Mesendoderm (in vitro differentiated cells): ENCODE measurements around the gene PLEKHJ1.

Experiments used
- DNase-seq: peaks from one replicate; pipeline ENCODE4 v3.0.0; 2013
- H2AK5ac ChIP-seq: 2 replicates; pipeline ENCODE4 v1.6.1; 2013; ENCODE audit warnings: low read length, inconsistent platforms
- H2BK120ac ChIP-seq: 2 replicates; pipeline ENCODE4 v1.6.1; 2013; ENCODE audit warnings: low read depth, mild to moderate bottlenecking, low read length, moderate library complexity, mixed read lengths
- H2BK15ac ChIP-seq: replicated peaks from 2 replicates; pipeline ENCODE4 v1.6.1; 2013; ENCODE audit warnings: low read depth, mild to moderate bottlenecking, moderate library complexity
- H2BK5ac ChIP-seq: 2 replicates; pipeline ENCODE4 v1.6.1; 2013; ENCODE audit warnings: low read length, inconsistent platforms
- H3K18ac ChIP-seq: 2 replicates; pipeline ENCODE4 v1.6.1; 2013; ENCODE audit warnings: mild to moderate bottlenecking, low read length, mixed read lengths
- H3K23ac ChIP-seq: one replicate; pipeline ENCODE4 v1.6.1; 2013; ENCODE audit warnings: low read length
- H3K27ac ChIP-seq: 2 replicates; pipeline ENCODE4 v1.5.1; 2013; ENCODE audit warnings: low read depth, mild to moderate bottlenecking, inconsistent platforms, low read length, moderate library complexity
- H3K27me3 ChIP-seq: 2 replicates; pipeline ENCODE4 v1.6.1; 2013; ENCODE audit warnings: low read length, control low read depth, mild to moderate bottlenecking, inconsistent platforms; ENCODE audit not compliant: insufficient read depth, poor library complexity
- H3K36me3 ChIP-seq: 2 replicates; pipeline ENCODE4 v1.6.1; 2013; ENCODE audit warnings: low read length, inconsistent platforms; ENCODE audit not compliant: control insufficient read depth, insufficient read depth
- H3K4ac ChIP-seq: one replicate; pipeline ENCODE4 v1.6.1; 2013; ENCODE audit warnings: low read depth, mild to moderate bottlenecking, low read length, moderate library complexity
- H3K4me1 ChIP-seq: 2 replicates; pipeline ENCODE4 v1.6.1; 2013; ENCODE audit warnings: low read depth, low read length, inconsistent platforms; ENCODE audit not compliant: control insufficient read depth
- H3K4me2 ChIP-seq: 2 replicates; pipeline ENCODE4 v1.6.1; 2013; ENCODE audit warnings: low read length
- H3K4me3 ChIP-seq: 2 replicates; pipeline ENCODE4 v1.5.1; 2013; ENCODE audit warnings: mild to moderate bottlenecking, low read length
- H3K56ac ChIP-seq: one replicate; pipeline ENCODE4 v1.6.1; 2013; ENCODE audit warnings: low read length
- H3K79me1 ChIP-seq: 2 replicates; pipeline ENCODE4 v1.6.1; 2013; ENCODE audit warnings: low read length, inconsistent platforms
- H3K79me2 ChIP-seq: 2 replicates; pipeline ENCODE4 v1.6.1; 2013; ENCODE audit warnings: mild to moderate bottlenecking, low read length; ENCODE audit not compliant: control insufficient read depth, insufficient read depth
- H3K9ac ChIP-seq: 2 replicates; pipeline ENCODE4 v1.6.1; 2013; ENCODE audit warnings: low read length, inconsistent platforms
- H4K5ac ChIP-seq: one replicate; pipeline ENCODE4 v1.6.1; 2013; ENCODE audit warnings: low read length
- H4K8ac ChIP-seq: one replicate; pipeline ENCODE4 v1.6.1; 2013; ENCODE audit warnings: low read depth, mild to moderate bottlenecking, control low read depth, low read length, moderate library complexity
- WGBS: extraction: QIAGEN DNeasy Blood & Tissue Kit; methylation state at CpG from one replicate; pipeline ENCODE4 v1.1.7; 2013; ENCODE audit warnings: low lambda C conversion rate, missing lambda C conversion rate; ENCODE audit not compliant: insufficient coverage; ENCODE audit errors: extremely low coverage; 5-methylcytosine and 5-hydroxymethylcytosine counted together

Gene PLEKHJ1

GRCh38 chr19:2230033-2230531 is 6.0 kb downstream of the PLEKHJ1 start:
- Histone ChIP-seq H3K4me2 (no peak overlapping the region), H3K27ac (no peak overlapping the region), H3K36me3 (peaks cover 4% of the 10 kb centered on the region), H4K5ac (no peak overlapping the region), H2BK15ac (no peak overlapping the region), H3K9ac (no peak overlapping the region), H3K4me1 (no peaks in the 10 kb centered on the region), H3K27me3 (no peaks in the 10 kb centered on the region), H3K79me1 (peaks cover 11% of the 10 kb centered on the region), H3K4me3 (no peak overlapping the region), H2BK120ac (no peak overlapping the region), H3K23ac (no peak overlapping the region), H3K56ac (no peak overlapping the region), H3K18ac (no peak overlapping the region), H2BK5ac (no peak overlapping the region), H3K79me2 (peaks cover 15% of the 10 kb centered on the region), H2AK5ac (no peak overlapping the region), H4K8ac (no peak overlapping the region), H3K4ac (no peak overlapping the region)
- DNase-seq, result no peak
- no CpG with 5 or more reads among the region's 43 CpGs for WGBS

- Histone ChIP-seq H3K79me2 (peaks cover 8% of the 10 kb centered on the region), H4K5ac (no peak overlapping the region), H2AK5ac (no peak overlapping the region), H3K4ac (no peak overlapping the region), H3K56ac (no peak overlapping the region), H2BK15ac (no peak overlapping the region), H3K79me1 (peaks cover 9% of the 10 kb centered on the region), H3K27ac (no peak overlapping the region), H3K23ac (no peak overlapping the region), H4K8ac (no peak overlapping the region), H3K4me2 (no peak overlapping the region), H3K27me3 (no peaks in the 10 kb centered on the region), H3K36me3 (peaks cover 7% of the 10 kb centered on the region), H3K9ac (no peak overlapping the region), H3K4me1 (no peaks in the 10 kb centered on the region), H2BK5ac (no peak overlapping the region), H3K4me3 (no peak overlapping the region), H2BK120ac (no peak overlapping the region), H3K18ac (no peak overlapping the region)
- WGBS, result no CpG with 5 or more reads among the region's 45 CpGs
- DNase-seq, result no peak
Measured at GRCh38 chr19:2229103-2230032, 6.8 kb downstream of the PLEKHJ1 start.

- Histone ChIP-seq H2BK5ac (no peak overlapping the region), H3K36me3 (peaks cover 5% of the 10 kb centered on the region)
- WGBS, result no CpG with 5 or more reads among the region's 48 CpGs
Measured at GRCh38 chr19:2228157-2229030, 7.7 kb downstream of the PLEKHJ1 start.

GRCh38 chr19:2227415-2228156 is 8.5 kb downstream of the PLEKHJ1 start:
- Histone ChIP-seq H2AK5ac (no peak overlapping the region), H3K4me2 (no peak overlapping the region), H2BK120ac (no peak overlapping the region), H4K5ac (no peak overlapping the region), H2BK5ac (no peak overlapping the region), H3K27ac (no peak overlapping the region), H4K8ac (no peak overlapping the region), H3K36me3 (peaks cover 5% of the 10 kb centered on the region), H3K79me2 (no peaks in the 10 kb centered on the region), H3K4me3 (no peak overlapping the region), H3K4ac (no peak overlapping the region), H3K18ac (no peak overlapping the region), H3K23ac (no peak overlapping the region), H3K79me1 (no peaks in the 10 kb centered on the region), H3K27me3 (no peaks in the 10 kb centered on the region), H3K9ac (no peak overlapping the region), H2BK15ac (no peak overlapping the region), H3K56ac (no peak overlapping the region), H3K4me1 (no peaks in the 10 kb centered on the region)
- DNase-seq, result no peak
- no CpG with 5 or more reads among the region's 67 CpGs for WGBS

More at GRCh38 chr19:2228157-2229030, 7.7 kb downstream of the PLEKHJ1 start:
- Histone ChIP-seq H3K4ac (no peak overlapping the region), H3K56ac (no peak overlapping the region), H3K27ac (no peak overlapping the region), H4K5ac (no peak overlapping the region), H3K79me1 (peaks cover under 1% of the 10 kb centered on the region), H3K23ac (no peak overlapping the region), H4K8ac (no peak overlapping the region), H3K18ac (no peak overlapping the region), H2BK120ac (no peak overlapping the region), H3K79me2 (no peaks in the 10 kb centered on the region), H2AK5ac (no peak overlapping the region), H3K4me3 (no peak overlapping the region), H3K4me2 (no peak overlapping the region), H3K27me3 (no peaks in the 10 kb centered on the region), H3K9ac (no peak overlapping the region), H3K4me1 (no peaks in the 10 kb centered on the region), H2BK15ac (no peak overlapping the region)
- DNase-seq, result no peak

- Histone ChIP-seq H2BK5ac (no peak overlapping the region), H3K23ac (no peak overlapping the region), H3K4ac (no peak overlapping the region), H4K8ac (no peak overlapping the region), H3K9ac (no peak overlapping the region), H4K5ac (no peak overlapping the region), H3K18ac (no peak overlapping the region), H3K4me2 (no peak overlapping the region), H3K27me3 (no peaks in the 10 kb centered on the region), H2AK5ac (no peak overlapping the region), H3K36me3 (peaks cover 5% of the 10 kb centered on the region), H2BK15ac (no peak overlapping the region), H3K4me1 (no peaks in the 10 kb centered on the region), H3K79me2 (no peaks in the 10 kb centered on the region), H3K56ac (no peak overlapping the region), H2BK120ac (no peak overlapping the region), H3K79me1 (no peaks in the 10 kb centered on the region), H3K27ac (no peak overlapping the region), H3K4me3 (no peak overlapping the region)
- no peak for DNase-seq
- WGBS, result no CpG with 5 or more reads among the region's 53 CpGs
Measured at GRCh38 chr19:2226840-2227360, 9.2 kb downstream of the PLEKHJ1 start.
